Stimulated activated CD8-positive, alpha-beta memory T cell treated with anti-CD3 and anti-CD28 coated beads, Interleukin-15, amount 100 ng/mL, for 48 hours (primary cell): ENCODE results near the gene C21orf58.
A peak's percentile ranks its signal among the peaks of the same experiment; 100 is the strongest.
"Not testable (repeated sequence)": the region's sequence is repeated elsewhere in the genome, so short reads cannot be mapped to it uniquely, and the experiment has no call there.

Experiments
- DNase-seq, 2 donors: peaks; one replicate each; pipeline ENCODE4 v3.0.0-alpha.2; 2020; ENCODE audit warnings: low read depth in 2 of 2

C21orf58 gene

DNA sequence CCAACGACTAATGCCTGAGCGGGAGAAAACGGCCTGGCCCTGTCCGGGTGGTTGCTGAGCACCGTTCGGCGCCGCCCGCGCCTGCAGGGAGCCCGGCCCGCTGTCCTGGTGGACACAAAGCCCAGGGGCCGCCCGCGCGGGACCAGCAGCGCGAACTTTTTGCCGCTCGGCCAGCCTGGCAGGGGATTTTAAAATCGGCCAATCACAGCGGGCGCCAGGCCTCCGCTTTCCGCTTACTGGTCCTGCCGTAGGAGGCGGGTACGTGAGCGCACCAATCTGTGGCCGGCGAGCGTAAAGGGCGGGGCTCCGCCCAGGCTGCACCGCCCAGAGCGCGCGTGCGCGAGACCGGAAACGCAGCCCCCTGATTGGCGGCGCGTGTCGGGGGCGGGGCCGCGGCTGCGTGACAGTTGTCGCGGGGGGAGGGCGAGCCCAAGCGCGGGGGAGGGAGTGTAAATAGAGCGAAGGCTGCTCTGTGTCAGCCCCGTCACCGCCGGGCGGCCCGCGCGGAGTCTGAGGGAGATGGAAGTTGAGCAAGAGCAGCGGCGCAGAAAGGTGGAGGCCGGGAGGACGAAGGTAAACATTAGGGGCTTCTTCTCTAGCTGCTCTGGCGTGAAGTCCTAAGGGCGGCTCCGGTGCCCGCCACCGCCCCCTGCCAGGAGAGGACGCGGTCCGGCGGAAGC lies at the start of gene C21orf58, which contains the start of gene PCNT:
Gene C21orf58, minus strand, starts transcription at position 161 of the 680 bp plus-strand sequence. CDS start 1,132 bp downstream, outside the sequence.
Gene PCNT, plus strand, starts transcription at position 447 of the 680 bp plus-strand sequence. Its CDS starts 73 bp downstream, at position 520.
- peak; percentile 97 to 98 for DNase-seq

DNA sequence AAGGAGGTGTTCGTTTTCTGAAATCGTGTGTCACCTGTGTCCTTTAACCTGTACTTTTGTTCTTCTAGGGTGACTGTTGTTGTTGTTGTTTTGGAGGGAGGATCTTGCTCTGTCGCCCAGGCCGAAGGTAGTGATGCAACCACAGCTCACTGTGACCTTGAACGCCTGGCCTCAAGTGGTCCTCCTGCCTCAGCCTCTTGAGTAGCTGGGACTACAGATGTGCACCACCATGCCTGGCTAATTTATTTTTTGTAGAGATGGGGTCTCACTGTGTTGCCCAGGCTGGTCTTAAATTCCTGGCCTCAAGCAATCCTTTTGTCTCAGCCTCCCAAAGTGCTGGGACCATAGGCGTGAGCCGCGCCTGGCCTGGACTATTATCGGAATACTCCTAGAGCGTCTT lies 49.3 kb upstream of the C21orf58 start:
- not testable (repeated sequence) for DNase-seq

DNA sequence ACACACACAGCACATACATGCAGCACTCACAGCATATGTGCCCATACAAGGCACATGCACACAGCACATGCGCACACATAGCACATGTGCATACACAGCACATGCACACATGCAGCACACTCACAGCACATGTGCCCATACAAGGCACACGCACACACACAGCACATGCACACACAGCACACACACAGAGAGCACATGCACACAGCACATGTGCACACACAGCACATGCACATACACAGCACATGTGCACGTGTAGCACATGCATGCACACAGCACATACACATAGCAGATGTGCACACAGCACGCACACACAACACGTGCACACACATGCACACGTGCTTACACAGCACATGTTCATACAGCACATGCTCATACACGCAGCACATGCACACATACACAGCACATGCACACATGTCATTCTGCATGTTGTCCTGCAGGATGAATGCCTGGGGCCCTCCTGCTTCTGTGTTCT lies 48.4 kb upstream of the C21orf58 start:
- no peak for DNase-seq

DNA sequence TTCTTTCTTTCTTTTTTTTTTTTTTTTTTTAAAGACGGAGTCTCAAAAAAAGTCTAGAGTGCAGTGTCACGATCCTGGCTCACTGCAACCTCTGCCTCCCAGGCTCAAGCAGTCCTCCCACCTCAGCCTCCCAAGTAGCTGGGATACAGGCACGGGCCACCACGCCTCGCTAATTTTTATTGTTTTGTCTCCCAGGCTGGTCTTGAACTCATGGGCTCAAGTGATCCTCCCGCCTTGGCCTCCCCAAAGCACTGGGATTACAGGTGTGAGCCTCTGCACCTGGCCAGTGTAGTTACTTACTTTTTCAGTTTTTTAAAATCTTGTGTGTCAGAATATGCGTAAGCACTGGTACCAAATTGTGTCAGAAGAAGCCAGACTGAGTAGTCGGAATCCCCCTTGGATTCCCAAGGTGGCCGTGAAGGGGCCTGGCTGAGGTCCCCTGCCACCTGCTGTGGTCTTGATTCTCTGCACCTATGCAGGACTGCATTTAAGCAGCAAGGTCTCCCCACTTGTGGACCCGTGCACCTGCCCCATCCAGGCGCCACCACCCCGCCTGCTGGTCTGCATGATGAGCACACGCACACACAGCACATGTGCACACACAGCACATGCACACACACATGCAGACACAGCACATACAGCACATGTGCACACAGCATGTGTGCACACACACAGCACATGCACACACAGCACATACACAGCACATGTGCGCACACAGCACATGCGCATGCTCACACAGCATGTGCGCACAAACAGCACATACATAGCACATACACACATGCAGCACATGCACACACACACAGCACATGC lies 47.7 kb upstream of the C21orf58 start:
- DNase-seq = no peak

DNA sequence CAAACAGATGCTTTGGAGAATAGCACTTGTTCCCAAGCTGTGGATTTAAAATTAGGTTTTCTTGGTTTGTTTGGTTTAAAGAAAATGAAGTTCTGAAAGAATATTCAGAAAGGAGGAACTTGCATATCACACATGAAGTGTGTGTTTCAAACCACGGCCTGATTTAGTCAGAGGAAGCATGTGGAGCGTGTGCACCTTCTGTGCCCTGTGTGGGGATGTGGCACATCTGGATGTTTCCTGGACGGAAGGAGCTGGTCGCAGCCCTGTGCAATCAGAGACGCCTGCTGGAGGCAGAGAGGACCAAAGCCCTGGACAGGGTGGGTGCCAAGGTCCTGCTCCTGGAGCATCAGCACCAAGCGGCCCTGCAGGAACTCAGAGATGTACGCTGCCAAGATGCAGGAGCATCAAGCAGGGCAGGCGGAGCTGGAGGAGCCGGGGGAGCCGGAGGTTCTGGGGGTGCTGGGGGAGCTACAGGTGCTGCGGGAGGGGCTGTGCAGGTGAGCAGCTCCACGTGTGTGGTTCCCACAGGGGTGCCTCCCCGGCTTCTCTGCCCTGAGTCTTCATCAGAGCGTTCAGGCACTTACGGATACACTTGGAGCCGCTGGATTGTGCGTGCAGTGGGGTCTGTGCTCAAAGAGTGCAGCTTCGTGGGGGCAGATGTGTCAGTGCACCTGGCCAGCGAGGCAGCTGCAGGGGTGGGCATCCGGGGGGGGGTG lies 46.0 kb upstream of the C21orf58 start:
- DNase-seq = no peak

DNA sequence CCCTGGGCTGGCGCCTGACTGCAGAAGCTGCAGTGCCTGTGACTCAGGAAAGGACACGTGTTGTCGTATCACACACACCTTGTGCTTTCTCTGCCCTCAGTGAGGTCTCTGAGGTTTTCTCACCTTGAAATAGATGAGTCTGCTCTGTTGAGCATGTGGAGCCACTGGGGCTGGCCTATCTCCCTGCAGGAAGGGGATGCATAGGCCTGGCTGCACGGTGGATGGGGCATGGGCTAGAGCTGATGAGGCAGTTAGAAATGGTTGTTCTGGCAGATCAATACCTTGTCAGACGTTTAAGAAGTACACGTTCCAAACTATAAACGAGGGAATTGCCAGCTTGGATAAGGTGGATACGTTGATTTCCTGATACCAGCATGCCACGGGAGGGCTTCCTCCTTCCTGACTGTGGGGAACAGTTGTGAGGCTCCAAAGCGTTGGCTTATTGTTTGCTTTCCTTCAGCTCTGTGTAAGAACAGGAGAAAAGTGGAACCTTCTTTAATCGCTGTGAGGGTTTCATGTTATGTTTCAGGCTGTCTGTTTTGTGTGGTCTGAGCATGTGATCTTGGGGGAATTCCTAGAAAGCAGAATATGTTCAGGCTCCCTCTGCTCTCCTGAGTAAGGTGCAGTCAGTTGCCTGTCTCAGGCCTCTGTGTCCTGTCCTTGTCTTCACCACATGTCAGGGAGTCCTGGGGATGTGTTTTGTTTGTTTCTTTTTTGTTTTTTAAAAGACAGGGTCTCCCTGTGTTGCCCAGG lies 45.0 kb upstream of the C21orf58 start:
- DNase-seq = peak; percentile 29

DNA sequence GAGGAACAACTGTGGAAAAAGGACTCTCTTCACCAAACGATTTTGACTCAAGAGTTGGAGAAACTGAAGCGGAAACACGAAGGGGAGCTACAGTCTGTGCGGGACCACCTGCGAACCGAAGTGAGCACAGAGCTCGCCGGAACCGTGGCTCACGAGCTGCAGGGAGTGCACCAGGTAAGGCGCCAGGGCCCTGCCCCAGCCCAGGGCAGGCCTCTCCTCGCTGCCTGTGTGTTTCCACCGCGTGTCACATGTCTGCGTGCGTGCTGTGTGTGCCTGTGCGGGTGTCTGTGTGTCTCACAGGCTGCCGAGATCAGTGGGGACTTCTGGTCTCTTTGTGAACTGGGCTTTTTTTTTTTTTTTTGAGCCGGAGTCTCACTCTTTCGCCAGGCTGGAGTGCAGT lies 43.3 kb upstream of the C21orf58 start:
- no peak for DNase-seq

DNA sequence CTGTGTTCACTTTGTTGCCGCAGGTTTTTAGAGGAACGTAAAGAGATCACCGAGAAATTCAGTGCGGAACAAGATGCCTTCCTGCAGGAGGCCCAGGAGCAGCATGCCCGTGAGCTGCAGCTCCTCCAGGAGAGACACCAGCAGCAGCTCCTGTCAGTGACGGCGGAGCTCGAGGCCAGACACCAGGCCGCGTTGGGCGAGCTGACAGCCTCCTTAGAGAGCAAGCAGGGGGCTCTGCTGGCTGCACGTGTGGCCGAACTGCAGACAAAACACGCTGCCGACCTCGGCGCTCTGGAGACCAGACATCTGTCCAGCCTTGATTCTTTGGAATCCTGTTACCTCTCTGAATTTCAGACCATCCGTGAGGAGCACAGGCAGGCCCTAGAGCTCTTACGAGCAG lies 42.9 kb upstream of the C21orf58 start:
- no peak for DNase-seq

DNA sequence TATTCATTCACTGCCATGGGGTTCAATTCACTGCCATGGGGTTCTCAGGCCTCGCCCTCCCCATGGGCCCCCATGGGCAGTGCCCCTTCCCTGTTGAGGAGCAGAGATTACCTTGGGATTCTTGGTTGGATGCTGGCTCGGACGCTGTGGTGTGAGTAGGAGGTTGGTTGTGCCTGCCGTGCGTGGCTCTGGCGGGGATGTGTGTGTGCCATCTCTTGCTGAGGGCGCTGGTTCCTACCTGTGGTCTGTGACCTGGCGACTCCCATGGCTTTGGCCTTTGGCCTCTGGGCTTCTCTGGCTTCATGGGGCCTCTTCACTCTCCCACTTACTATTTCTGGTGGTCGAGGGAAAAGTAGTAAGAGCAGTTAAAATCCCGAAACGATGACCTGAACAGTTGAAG lies 42.4 kb upstream of the C21orf58 start:
- no peak for DNase-seq

DNA sequence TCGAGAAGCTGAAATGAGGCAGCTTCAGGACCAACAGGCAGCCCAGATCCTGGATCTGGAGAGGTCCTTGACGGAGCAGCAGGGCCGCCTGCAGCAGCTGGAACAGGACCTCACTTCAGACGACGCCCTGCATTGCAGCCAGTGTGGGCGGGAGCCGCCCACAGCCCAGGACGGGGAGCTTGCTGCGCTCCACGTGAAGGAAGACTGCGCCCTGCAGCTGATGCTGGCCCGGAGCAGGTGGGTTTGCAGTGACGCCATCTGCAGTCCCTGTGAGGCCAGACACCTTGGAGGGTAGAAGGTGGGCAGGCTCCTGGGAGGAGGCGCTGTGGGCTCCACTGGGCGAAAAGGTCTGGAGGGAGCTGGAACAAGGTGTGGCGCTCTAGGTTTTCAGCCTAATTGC lies 40.0 kb upstream of the C21orf58 start:
- no peak for DNase-seq

DNA sequence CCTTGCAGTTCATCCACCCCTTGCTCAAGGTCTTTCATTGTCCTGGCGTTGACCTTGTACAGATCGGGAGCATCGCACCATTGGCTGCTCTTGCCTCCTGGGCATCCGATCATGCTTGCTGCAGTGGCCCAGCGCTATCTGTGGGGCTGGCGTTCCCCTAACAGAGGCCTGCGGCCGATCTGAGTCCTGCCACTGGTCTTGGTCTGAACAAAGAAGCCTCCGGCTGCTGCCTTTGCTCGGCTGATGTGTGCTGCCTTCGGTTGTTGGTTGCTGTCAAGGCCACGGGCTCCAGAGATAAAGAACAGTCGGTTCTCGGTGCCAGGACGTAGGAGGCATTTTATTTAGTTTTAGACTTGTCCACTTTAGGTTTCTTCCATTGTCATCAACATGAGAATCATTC lies 39.3 kb upstream of the C21orf58 start:
- no peak for DNase-seq

DNA sequence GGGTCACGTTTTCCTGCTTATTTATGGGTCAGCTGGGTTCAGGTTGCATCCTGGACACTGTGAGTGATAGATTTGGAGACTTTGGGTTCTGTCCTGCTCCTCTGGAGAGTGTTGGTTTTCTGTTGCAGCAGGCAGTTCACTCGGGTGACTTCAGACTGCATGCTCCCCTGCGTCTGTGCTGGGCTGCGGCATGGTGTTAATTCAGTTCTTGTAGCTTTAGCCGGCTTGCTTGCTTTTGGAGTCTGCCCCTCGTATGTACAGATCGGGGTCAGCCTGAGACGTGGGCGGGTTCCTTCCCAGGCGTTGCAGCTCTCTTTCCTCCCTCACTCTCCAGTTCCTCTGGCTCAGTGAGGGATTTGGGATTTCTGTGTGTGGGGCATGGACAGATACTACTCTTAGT lies 38.3 kb upstream of the C21orf58 start:
- DNase-seq = no peak

DNA sequence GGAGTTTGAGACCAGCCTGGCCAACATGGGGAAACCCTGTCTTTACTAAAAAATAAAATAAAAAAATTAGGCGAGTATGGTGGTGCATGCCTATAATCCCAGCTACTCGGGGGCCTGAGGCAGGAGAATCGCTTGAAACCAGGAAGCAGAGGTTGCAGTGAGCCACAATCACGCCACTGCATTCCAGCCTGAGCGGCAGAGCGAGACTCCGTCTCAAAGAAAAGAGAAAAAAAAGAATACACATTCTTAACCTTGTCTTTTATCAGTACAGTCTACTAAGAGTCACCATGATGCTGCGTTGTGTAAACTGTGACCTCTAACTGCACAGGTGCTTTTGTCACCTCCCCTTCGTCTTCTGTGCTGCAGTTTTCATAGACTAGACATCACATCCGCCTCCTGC lies 37.5 kb upstream of the C21orf58 start:
- no peak for DNase-seq

DNA sequence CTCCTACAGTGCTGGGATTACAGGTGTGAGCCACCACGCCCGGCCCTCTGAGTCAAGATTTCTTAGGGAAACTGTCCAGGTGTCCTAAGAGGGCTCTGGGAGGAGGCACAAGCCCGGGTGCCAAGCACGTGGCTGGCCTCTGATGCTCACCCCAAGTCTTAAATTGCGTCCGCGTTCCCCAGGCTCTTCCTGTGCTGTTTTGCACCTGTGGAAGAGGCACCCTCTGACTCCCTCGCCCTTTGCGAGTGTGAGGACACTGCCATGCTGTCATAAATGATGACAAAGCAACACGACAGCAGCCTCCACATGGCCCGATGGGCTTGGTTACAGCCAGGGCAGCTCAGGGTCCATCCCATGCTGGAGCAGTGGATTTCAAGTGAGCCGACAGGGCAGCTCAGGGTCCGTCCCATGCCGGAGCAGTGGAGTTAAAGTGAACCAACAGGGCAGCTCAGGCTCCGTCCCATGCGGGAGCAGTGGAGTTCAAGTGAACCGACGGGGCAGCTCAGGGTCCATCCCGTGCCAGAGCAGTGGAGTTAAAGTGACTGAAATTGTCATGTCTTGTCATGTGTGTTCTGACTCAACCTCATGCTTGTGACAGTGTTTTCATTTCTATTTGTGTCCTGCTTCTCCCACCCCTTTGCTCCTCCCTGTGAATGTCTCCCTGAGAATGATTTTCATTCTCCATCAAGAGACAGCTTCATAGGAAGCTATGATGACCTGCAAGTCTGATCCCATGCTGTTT lies 34.2 kb upstream of the C21orf58 start:
- no peak for DNase-seq

DNA sequence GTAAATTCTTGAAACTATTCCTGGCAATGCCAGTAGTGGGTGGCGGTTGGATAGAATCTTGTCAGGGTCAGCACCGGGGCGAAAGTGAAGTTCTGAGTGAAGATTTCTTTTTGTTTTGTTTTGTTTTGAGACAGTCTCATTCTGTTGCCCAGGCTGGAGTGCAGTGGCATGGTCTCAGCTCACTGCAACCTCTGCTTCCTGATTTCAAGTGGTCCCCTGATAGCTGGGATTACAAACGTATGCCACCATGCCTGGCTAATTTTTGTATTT lies 33.6 kb upstream of the C21orf58 start:
- no peak for DNase-seq

DNA sequence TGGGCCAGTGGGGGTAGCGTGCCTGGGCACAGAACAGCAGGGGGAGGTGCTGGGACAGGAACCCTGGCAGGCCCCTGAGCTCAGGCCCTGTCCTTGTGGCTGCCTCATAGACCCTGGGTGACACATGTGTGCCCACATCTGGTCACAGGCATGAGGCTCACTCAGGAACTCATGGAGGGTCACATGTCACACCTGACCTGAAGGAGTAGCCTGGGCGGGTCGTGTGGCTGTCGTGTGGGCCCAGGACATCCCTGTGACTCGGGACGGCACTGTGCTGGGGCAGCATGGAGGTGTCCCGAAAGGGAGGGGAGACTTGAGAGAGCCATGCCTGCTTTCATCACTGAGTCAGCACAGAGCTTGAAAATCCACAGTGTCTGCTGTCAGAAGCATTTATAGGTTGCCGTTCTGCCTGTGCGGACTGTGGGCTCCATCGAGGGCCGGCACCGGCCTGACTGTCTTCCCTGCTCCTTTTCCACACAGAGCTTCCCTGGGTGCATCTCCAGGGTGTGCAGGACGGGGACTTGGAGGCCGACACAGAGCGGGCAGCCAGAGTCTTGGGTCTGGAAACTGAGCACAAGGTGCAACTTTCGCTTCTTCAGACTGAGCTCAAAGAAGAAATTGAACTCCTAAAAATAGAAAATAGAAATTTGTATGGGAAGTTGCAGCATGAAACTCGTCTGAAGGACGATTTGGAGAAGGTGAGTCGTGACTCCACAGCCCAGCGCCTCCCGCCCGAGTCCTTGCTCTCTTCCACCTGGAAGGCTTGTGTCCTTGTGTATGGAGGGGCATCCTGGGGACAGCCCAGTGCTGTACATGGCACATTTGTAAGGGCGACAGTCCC lies 33.0 kb upstream of the C21orf58 start:
- no peak for DNase-seq

DNA sequence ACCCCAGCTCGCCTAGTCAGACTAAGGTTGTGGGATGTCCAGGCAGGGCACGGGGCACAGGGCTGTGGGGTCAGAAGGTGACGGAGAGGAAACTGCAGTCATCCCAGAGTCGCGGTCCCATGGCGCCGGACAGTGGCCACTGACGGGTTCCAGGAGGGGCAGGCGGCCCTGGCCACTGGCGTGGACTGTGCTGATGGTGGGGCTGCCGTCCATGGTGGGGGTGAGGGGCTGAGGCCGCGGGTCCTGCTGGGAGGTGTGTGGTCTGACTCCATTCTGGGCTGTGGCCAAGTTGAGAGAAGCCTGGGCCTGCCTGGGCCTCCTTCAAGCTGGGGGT lies 32.3 kb upstream of the C21orf58 start:
- DNase-seq = no peak

DNA sequence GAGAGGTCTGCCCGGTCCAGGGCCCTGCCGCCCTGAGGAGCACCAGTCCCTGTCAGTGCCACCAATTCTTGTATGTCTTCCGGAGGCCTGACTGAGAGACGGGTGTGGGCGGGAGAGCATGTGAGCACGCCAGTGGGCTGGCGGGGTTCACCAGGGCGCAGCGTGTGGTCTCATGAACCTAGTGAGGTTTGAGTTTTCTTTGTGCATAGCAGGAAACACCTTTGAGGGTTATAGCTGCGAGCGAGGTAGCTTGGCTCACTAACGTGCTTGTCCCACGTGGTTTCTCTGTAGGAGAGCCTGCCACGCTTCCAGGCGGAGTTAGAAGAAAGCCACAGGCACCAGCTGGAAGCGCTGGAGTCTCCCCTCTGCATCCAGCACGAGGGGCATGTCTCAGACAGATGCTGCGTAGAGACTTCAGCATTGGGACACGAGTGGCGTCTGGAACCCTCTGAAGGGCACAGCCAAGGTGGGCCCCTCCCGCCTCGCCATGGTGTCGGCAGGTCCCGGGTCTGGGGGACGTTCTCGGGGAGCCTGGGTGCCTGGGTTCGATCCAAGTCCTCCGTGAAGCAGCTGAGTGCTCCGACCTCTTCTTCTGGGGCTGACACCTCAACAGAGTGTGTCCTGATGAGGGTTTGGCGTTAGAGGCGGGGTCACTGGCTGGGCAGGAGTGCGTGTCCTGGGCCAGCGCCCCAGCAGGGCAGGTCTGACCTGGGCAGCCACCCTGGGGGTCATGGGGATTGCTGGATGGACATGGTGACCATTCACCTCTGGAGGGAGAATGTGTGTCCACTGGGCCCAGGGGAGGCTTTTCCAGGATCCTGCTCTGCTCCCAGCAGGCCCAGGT lies 31.7 kb upstream of the C21orf58 start:
- peak; percentile 11 to 13 for DNase-seq

DNA sequence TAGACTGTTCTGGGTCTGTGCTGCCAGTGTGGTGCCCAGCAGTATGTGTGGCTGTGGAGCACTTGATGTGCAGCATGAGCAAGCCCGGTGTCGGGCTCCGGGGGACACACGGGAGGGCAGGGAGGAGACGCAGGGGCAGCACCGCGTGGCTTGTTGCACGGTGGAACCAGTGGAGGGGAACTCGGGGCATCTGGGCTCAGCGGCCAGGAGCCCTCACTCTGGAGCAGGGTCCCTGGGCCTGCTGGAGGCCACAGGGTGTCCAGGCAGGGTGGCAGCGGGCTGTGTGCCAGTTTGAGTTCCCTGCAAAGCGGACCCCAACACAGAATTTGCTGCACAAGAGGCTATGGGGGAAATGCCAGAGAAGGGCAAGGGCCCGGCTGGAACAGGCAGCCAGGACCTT lies 30.8 kb upstream of the C21orf58 start:
- no peak for DNase-seq

DNA sequence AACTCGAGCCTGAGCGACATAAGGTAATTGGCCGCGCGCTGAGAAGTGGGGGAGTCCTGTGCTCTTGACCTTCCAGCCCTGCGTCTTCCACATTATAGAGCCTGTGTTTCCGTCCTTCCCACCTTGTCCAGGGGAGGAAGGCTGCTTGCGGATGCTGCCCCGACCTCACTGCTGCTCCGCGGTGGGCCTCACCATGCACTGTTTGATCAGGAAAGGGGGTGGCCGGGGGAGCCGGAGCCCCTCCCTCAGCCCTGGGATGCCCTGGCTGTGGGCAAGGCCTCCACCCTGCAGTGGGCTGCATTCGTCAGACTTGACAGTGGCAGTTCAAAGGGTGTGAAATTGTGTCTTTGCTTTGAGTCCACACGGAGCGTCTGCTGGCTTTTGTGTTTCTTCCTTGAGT lies 30.4 kb upstream of the C21orf58 start:
- no peak for DNase-seq
